GM12892 (cell line): Measurements from ENCODE around the gene ABCG4.

Experiments
- POLR2A ChIP-seq: IDR thresholded peaks from 2 replicates; pipeline ENCODE4 v1.6.1; 2011; ENCODE audit warnings: low read depth, low read length, control low read depth
- POLR2AphosphoS5 ChIP-seq: IDR thresholded peaks from 2 replicates; pipeline ENCODE4 v1.6.1; 2011; ENCODE audit warnings: low read depth, low read length, control low read depth
- TAF1 ChIP-seq: IDR thresholded peaks from 2 replicates; pipeline ENCODE4 v1.6.1; 2011; ENCODE audit warnings: low read depth, mild to moderate bottlenecking, control low read depth, low read length, borderline replicate concordance

GRCh38 chr11:119166368-119167076 lies 17.7 kb downstream of the ABCG4 start:
- TF ChIP-seq TAF1 (no peak), POLR2A (no peak), POLR2AphosphoS5 (no peak)
